Lower lobe of right lung (tissue), 2 donors: ENCODE results near the gene NOB1. TPM values are rescaled to one million over a fixed set of nuclear protein-coding genes. Genes with fewer than 3 reads are reported as not detected.
A peak's percentile ranks its signal among the peaks of the same experiment; 100 is the strongest.
"Not testable (repeated sequence)": the region's sequence is repeated elsewhere in the genome, so short reads cannot be mapped to it uniquely, and the experiment has no call there.

Experiments
- ATAC-seq, 2 donors: fragments of 200-7000 bp; cut with Tn5 transposase; one replicate each; pipeline ENCODE4 v1.9.1; 2020 to 2022; ENCODE audit warnings: mild to moderate bottlenecking in 2 of 2, moderate library complexity in 2 of 2
- DNase-seq: peaks from one replicate; pipeline ENCODE4 v3.0.0-alpha.2; 2020
- H3K27ac ChIP-seq: fragments of 200-600 bp; one replicate; pipeline ENCODE4 v1.8.0; 2022
- H3K27me3 ChIP-seq: fragments of 200-600 bp; one replicate; pipeline ENCODE4 v1.8.0; 2022; ENCODE audit warnings: low read depth
- H3K36me3 ChIP-seq: fragments of 200-600 bp; one replicate; pipeline ENCODE4 v1.8.0; 2022; ENCODE audit warnings: mild to moderate bottlenecking
- H3K4me1 ChIP-seq: fragments of 200-600 bp; one replicate; pipeline ENCODE4 v1.8.0; 2022
- H3K4me3 ChIP-seq: fragments of 200-600 bp; one replicate; pipeline ENCODE4 v1.8.0; 2022; ENCODE audit warnings: mild to moderate bottlenecking
- H3K9me3 ChIP-seq: fragments of 200-600 bp; one replicate; pipeline ENCODE4 v1.8.0; 2022
- CTCF ChIP-seq: fragments of 200-600 bp; IDR thresholded peaks from one replicate; pipeline ENCODE4 v1.8.0; 2022; ENCODE audit warnings: antibody characterized with exemption, mild to moderate bottlenecking
- intact Hi-C: fragments of 100-400 bp; cut with DNase I; formaldehyde crosslinking; loops from one replicate; pipeline ENCODE4 v1.11.0; 2022
- total RNA-seq: library from RNA; stranded (reverse); fragmentation: NEBNext Ultra II Directional; extraction: Animal tissue kit (Norgen Biotek cat#: 25700); gene quantifications from one replicate; pipeline ENCODE4 v1.2.1, GENCODE V29; 2021
- donor health status: DM: no; HTN: yes; CAD: no; lungs with severe emphysema.

NOB1 gene
- total RNA-seq, 1 donor from 2014 or later, result 30.3 TPM

GRCh38 chr16:69745232-69745612 is 9.5 kb downstream of the NOB1 start:
- no peaks in the 10 kb centered on the region for H3K9me3 ChIP-seq
- H3K36me3 ChIP-seq, result peaks cover 100% of the 10 kb centered on the region
- H3K4me1 ChIP-seq, result peaks cover 5% of the 10 kb centered on the region
- H3K27ac ChIP-seq, result no peak overlapping the region
- H3K4me3 ChIP-seq, result no peak overlapping the region
- ATAC-seq (no peak), DNase-seq (no peak)
- no peak for TF ChIP-seq CTCF
- intact Hi-C loops, result no loop called here
- no peaks in the 10 kb centered on the region for H3K27me3 ChIP-seq

- H3K27ac ChIP-seq, result no peak overlapping the region
- no peak overlapping the region for H3K4me3 ChIP-seq
- DNase-seq (no peak), ATAC-seq (no peak)
- intact Hi-C loops, result no loop called here
- no peak for TF ChIP-seq CTCF
- peaks cover 5% of the 10 kb centered on the region for H3K4me1 ChIP-seq
- no peaks in the 10 kb centered on the region for H3K9me3 ChIP-seq
- H3K27me3 ChIP-seq, result no peaks in the 10 kb centered on the region
- peaks cover 99% of the 10 kb centered on the region for H3K36me3 ChIP-seq
These were observed 10.1 kb downstream of the NOB1 start for GRCh38 chr16:69744363-69745231.

DNA sequence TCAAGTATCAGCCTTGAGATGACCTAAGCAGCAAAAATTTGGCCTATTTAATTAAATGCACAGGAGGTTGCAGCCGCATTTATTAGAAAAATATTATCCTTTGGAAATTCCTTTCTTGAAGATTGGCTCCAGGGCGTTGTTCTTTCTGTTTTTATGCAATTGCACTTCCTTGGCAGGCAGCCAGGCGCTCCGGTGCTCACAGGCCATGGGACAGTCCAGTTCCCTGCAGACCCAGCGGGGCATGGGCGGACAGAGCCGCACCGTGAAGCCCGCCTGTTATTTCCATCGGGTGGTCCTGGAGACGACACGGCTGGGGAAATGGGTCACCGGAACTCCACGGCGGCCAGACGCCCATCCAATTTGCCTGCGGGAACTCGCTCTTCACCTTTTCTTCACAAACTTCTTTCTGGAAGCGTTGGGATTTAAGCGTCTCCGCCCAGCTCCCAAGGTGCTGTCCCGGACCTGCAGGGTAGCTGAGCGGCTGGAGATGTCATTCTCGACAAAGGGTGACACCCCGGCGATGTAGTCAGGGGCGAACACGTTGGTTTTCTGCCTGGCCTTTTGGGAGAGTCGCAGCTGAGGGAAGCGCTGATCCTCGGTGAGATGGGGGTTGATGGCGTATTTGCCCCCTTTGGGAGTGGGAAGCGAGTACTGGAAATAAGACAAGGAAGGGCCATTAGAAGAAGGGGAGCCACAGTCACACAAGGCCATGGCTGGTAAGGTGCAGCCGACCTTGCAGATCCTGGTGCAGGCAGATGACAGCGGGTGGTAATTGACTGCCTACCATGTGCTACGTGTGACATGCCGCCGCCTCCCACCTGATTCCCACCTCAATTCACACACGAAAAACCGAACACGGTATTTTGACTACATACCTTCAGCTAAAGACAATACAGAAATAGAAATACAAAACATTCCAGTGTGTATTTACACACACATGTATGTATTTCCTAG is 12.5 kb downstream of the NOB1 start:
- Histone ChIP-seq H3K4me1 (peaks cover 5% of the 10 kb centered on the region), H3K27me3 (no peaks in the 10 kb centered on the region), H3K27ac (peak overlapping the region; percentile 36), H3K4me3 (no peak overlapping the region), H3K9me3 (no peaks in the 10 kb centered on the region), H3K36me3 (peaks cover 75% of the 10 kb centered on the region)
- ATAC-seq, result peak; percentile 33 to 39
- no peak for TF ChIP-seq CTCF
- intact Hi-C loops, result no loop called here
- peak; percentile 74 for DNase-seq

DNA sequence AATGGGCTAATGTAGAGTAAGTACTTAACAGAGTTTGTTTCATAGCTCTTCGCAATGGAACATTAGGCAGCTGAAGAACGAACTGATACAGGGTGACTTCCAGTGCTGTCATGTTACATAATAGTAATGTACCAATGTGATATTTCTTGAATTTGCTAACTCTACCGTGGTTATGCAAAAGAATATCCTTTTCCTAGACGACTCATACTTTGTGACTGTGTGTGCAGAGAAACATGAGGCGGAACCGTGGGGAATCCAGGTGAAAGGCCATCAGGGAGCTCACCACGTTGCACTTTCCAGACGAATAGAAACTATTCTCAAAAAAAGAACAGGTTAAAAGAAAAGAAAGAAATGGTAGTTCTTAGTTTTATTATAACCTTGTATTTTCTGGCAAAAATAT is 13.2 kb downstream of the NOB1 start:
- intact Hi-C loops, result no loop called here
- Histone ChIP-seq H3K27me3 (no peaks in the 10 kb centered on the region), H3K27ac (peak overlapping the region; percentile 36), H3K4me1 (peaks cover 5% of the 10 kb centered on the region), H3K9me3 (no peaks in the 10 kb centered on the region), H3K36me3 (peaks cover 68% of the 10 kb centered on the region), H3K4me3 (no peak overlapping the region)
- no peak for TF ChIP-seq CTCF
- peak in 1 of 2 donors; percentile 14 for ATAC-seq
- DNase-seq, result no peak

DNA sequence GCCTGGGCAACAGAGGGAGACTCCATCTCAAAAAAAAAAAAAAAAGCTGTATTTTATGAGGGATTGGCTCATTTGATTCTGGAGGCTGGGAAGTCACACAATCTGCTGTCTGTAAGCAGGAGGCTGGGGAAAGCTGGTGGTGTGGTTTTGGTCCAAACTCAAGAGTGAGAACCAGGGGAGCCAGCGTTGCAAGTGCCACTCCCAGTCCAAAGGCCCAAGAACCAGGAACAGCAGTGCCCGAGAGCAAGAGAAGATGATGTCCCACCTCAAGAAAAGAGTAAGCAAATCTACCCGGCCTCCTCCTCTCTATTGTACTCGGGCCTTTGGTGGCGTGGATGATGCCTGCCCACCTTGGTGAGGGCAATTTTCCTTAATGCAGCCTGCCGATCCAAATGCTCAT is 22.6 kb downstream of the NOB1 start:
- no peak for TF ChIP-seq CTCF
- no peaks in the 10 kb centered on the region for H3K36me3 ChIP-seq
- no peaks in the 10 kb centered on the region for H3K9me3 ChIP-seq
- intact Hi-C loops, result no loop called here
- H3K4me1 ChIP-seq, result peaks cover 14% of the 10 kb centered on the region
- no peak overlapping the region for H3K27ac ChIP-seq
- ATAC-seq, result no peak
- H3K4me3 ChIP-seq, result no peak overlapping the region
- H3K27me3 ChIP-seq, result no peaks in the 10 kb centered on the region
- DNase-seq, result no peak

DNA sequence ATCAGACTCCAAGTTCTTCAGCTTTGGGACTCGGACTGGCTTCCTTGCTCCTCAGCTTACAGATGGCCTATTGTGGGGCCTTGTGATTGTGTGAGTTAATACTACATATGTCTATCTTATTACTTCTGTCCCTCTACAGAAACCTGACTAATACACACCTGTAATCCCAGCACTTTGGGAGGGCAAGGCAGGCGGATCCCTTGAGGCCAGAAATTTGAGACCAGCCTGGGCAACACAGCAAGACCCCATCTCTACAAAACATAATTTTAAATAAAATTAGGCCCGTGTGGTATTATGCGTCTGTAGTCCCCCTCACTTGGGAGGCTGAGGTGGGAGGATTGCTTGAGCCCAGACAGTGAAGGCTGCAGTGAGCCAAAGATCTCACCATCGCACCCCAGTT is 23.4 kb downstream of the NOB1 start:
- H3K36me3 ChIP-seq, intact Hi-C loops, ATAC-seq, H3K9me3 ChIP-seq, H3K27ac ChIP-seq, H3K4me3 ChIP-seq, DNase-seq, H3K27me3 ChIP-seq: not testable (repeated sequence)
- H3K4me1 ChIP-seq, result peaks cover 19% of the 10 kb centered on the region

DNA sequence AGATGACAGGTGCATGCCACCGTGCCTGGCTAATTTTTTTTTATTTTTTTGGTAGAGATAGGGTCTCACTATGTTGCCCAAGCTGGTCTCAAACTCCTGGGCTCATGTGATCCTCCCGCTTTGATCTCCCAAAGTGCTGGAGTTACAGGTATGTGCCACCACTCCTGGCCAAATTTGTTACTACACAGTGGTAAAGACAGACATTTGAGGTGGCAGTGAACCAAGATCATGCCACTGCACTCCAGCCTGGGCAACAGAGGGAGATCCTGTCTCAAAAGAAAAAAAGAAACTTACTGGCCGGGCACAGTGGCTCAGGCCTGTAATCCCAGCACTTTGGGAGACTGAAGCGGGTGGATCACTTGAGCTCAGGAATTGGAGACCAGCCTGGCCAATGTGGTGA is 25.7 kb downstream of the NOB1 start:
- H3K27me3 ChIP-seq, H3K9me3 ChIP-seq, ATAC-seq, H3K27ac ChIP-seq, H3K36me3 ChIP-seq, H3K4me3 ChIP-seq, intact Hi-C loops, DNase-seq: not testable (repeated sequence)
- H3K4me1 ChIP-seq, result peaks cover 30% of the 10 kb centered on the region
